Mammary epithelial cell (primary cell): ENCODE results near the gene ZBTB39.

Source experiments
- CTCF ChIP-seq, 2 donors: IDR thresholded peaks in 1 of 2; conservative IDR thresholded peaks in 1 of 2; 2 replicates each; pipeline ENCODE4 v1.5.1; 2011 to 2012; ENCODE audit warnings: inconsistent platforms in 2 of 2, low read length in 2 of 2, mild to moderate bottlenecking in 2 of 2, control low read depth in 1 of 2, low read depth in 1 of 2; ENCODE audit not compliant: insufficient read depth in 1 of 2; ENCODE audit errors: extremely low read depth in 1 of 2
- EZH2 ChIP-seq: IDR thresholded peaks from 2 replicates; pipeline ENCODE4 v1.6.1; 2012; ENCODE audit warnings: low read length, inconsistent platforms, borderline replicate concordance

GRCh38 chr12:57033431-57033830 is 27.1 kb upstream of the ZBTB39 start:
- TF ChIP-seq EZH2: no peak
- no peak for TF ChIP-seq CTCF (conservative IDR thresholded peaks at IDR 0.05 in 1 of 2, IDR thresholded peaks at IDR 0.05 in 1 of 2; ENCODE audit: extremely low read depth in 1 of 2, insufficient read depth in 1 of 2, low read depth in 1 of 2, low read length in 2 of 2)
